Measurements from ENCODE around the gene CDKAL1.

The CDKAL1 gene

DNA sequence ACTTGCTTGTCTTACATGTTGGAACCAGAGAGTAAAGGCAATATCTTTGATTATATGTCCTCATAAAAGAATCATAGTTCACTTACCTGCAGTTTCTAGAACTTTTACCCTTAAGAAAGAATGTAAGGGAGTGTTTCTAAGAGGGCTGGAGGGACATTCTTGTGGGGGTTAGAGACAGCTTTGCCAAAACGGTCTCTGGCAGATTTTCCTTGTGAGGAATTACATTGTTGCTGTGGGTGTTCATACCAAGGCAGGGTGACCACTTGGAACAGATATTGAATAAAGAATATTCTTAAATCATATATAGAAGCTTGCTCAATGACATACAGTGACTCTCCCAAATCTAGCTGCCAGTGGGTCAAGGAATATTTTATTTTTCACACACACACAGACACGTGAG, 541.7 kb downstream of the CDKAL1 start:
- Histone ChIP-seq H3K4me1 (ENCODE audit: low read depth, poor library complexity, severe bottlenecking) (no peaks in the 10 kb centered on the region), H3K4me3 (IDR thresholded peaks at IDR 0.05; ENCODE audit: insufficient read depth, low read depth, low read length) (no peak overlapping the region), H3K27me3 (ENCODE audit: insufficient read depth, low read depth) (no peaks in the 10 kb centered on the region), H3K36me3 (ENCODE audit: insufficient read depth) (no peaks in the 10 kb centered on the region), H3K9ac (no peak overlapping the region), H3K27ac (no peak overlapping the region), H3K79me2 (ENCODE audit: insufficient read depth, low read depth) (no peaks in the 10 kb centered on the region), H4K20me1 (ENCODE audit: insufficient read depth) (no peaks in the 10 kb centered on the region), H3K4me2 (no peak overlapping the region), H2AFZ (ENCODE audit: low read depth) (no peak overlapping the region)
- TF ChIP-seq, protein P1, sequence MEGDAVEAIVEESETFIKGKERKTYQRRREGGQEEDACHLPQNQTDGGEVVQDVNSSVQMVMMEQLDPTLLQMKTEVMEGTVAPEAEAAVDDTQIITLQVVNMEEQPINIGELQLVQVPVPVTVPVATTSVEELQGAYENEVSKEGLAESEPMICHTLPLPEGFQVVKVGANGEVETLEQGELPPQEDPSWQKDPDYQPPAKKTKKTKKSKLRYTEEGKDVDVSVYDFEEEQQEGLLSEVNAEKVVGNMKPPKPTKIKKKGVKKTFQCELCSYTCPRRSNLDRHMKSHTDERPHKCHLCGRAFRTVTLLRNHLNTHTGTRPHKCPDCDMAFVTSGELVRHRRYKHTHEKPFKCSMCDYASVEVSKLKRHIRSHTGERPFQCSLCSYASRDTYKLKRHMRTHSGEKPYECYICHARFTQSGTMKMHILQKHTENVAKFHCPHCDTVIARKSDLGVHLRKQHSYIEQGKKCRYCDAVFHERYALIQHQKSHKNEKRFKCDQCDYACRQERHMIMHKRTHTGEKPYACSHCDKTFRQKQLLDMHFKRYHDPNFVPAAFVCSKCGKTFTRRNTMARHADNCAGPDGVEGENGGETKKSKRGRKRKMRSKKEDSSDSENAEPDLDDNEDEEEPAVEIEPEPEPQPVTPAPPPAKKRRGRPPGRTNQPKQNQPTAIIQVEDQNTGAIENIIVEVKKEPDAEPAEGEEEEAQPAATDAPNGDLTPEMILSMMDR (conservative IDR thresholded peaks at IDR 0.05; ENCODE audit: low read depth, low read length), result no peak

DNA sequence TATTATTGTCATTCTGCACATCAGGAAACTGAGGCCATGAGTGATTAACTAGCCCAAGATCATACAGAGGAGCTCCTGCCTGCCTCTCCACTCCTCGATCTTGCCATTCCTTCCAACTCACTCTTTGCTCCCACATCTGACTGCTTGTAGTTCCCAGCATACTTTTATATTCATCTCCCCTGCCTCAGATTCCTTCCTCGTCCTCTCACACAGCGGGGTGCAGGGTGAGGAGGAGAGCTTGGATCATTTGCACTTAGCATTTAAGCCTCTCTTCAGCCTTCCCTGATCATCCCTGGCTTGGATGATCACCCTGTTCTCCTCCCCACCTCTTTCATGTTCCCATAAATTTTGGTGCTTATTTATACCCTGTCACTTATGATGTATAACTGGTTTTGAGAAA, 544.2 kb downstream of the CDKAL1 start:
- Histone ChIP-seq H3K79me2 (ENCODE audit: insufficient read depth, low read depth) (no peaks in the 10 kb centered on the region), H3K9ac (no peak overlapping the region), H3K4me3 (IDR thresholded peaks at IDR 0.05; ENCODE audit: insufficient read depth, low read depth, low read length) (no peak overlapping the region), H3K4me1 (ENCODE audit: low read depth, poor library complexity, severe bottlenecking) (no peaks in the 10 kb centered on the region), H3K27me3 (ENCODE audit: insufficient read depth, low read depth) (no peaks in the 10 kb centered on the region), H3K4me2 (no peak overlapping the region), H2AFZ (ENCODE audit: low read depth) (no peak overlapping the region), H3K27ac (no peak overlapping the region), H3K36me3 (ENCODE audit: insufficient read depth) (no peaks in the 10 kb centered on the region), H4K20me1 (ENCODE audit: insufficient read depth) (no peaks in the 10 kb centered on the region)
- TF ChIP-seq, protein P1 (conservative IDR thresholded peaks at IDR 0.05; ENCODE audit: low read depth, low read length), result no peak

DNA sequence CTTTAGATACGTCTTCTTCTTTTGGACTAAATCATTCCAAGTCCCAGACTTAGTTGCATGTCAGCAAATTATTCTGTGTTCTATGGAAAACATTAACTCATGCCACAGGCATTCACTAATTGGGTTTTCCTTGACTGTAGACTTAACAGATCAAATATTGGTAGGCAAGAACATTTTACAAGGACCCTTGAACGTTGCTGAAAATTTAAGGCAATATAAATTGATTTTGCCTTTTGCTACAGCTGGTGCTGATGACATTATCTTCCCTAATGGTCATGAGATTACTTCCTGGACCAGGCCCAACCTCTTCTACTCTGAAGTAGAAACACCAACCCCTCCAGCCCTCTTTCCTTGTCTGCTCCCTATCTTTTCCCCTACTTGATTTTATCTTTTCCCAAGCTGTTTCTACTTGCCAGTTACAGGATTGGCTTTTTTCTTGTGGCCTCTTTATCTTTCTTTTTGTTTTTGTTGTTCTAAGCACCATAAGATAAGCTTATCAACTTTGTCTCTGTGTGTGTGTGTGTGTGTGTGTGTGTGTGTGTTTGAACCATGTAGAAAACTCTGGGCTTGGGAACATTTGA, 545.3 kb downstream of the CDKAL1 start:
- Histone ChIP-seq H3K4me3 (IDR thresholded peaks at IDR 0.05; ENCODE audit: insufficient read depth, low read depth, low read length) (no peak overlapping the region), H3K27me3 (ENCODE audit: insufficient read depth, low read depth) (no peaks in the 10 kb centered on the region), H4K20me1 (ENCODE audit: insufficient read depth) (no peaks in the 10 kb centered on the region), H3K4me1 (ENCODE audit: low read depth, poor library complexity, severe bottlenecking) (no peaks in the 10 kb centered on the region), H3K9ac (no peak overlapping the region), H3K4me2 (no peak overlapping the region), H3K79me2 (ENCODE audit: insufficient read depth, low read depth) (no peaks in the 10 kb centered on the region), H3K27ac (no peak overlapping the region), H2AFZ (ENCODE audit: low read depth) (no peak overlapping the region), H3K36me3 (ENCODE audit: insufficient read depth) (no peaks in the 10 kb centered on the region)
- TF ChIP-seq, protein P1 (conservative IDR thresholded peaks at IDR 0.05; ENCODE audit: low read depth, low read length), result no peak

DNA sequence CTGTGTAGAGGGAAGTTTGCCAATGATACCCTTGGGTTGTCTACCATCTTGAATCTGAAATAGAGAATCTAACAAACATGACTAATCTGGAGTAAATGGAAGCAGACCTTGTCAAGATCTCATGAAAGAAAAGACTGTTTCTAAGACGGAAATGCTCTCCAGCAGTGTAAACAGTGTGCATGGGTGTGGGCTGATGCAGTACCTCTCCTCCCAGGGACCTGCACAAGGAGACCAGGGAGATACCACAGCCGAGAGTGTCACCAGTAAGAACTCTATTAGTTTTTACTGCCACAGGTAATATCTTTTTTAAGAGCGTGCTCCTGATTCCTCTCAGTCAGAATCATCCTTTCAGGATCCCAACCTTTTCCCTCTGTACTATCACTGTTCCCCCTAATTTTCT, 546.0 kb downstream of the CDKAL1 start:
- no peak overlapping the region for H3K9ac ChIP-seq
- no peaks in the 10 kb centered on the region for H3K79me2 ChIP-seq (ENCODE audit: insufficient read depth, low read depth)
- H3K4me3 ChIP-seq (IDR thresholded peaks at IDR 0.05; ENCODE audit: insufficient read depth, low read depth, low read length), result no peak overlapping the region
- no peak overlapping the region for H3K27ac ChIP-seq
- H3K27me3 ChIP-seq (ENCODE audit: insufficient read depth, low read depth), result no peaks in the 10 kb centered on the region
- H3K4me2 ChIP-seq, result no peak overlapping the region
- no peak overlapping the region for H2AFZ ChIP-seq (ENCODE audit: low read depth)
- no peaks in the 10 kb centered on the region for H3K4me1 ChIP-seq (ENCODE audit: low read depth, poor library complexity, severe bottlenecking)
- TF ChIP-seq, protein P1 (conservative IDR thresholded peaks at IDR 0.05; ENCODE audit: low read depth, low read length), result no peak
- no peaks in the 10 kb centered on the region for H4K20me1 ChIP-seq (ENCODE audit: insufficient read depth)
- no peaks in the 10 kb centered on the region for H3K36me3 ChIP-seq (ENCODE audit: insufficient read depth)
